NCI-H2029 treated with DMSO at 0.1 percent for 48 hours (cell line): ENCODE data around the gene CDH23.

Source experiments
- DNase-seq: peaks from one replicate; lab custom pipeline; 2025; lab: John Stamatoyannopoulos, UW

Gene CDH23

DNA sequence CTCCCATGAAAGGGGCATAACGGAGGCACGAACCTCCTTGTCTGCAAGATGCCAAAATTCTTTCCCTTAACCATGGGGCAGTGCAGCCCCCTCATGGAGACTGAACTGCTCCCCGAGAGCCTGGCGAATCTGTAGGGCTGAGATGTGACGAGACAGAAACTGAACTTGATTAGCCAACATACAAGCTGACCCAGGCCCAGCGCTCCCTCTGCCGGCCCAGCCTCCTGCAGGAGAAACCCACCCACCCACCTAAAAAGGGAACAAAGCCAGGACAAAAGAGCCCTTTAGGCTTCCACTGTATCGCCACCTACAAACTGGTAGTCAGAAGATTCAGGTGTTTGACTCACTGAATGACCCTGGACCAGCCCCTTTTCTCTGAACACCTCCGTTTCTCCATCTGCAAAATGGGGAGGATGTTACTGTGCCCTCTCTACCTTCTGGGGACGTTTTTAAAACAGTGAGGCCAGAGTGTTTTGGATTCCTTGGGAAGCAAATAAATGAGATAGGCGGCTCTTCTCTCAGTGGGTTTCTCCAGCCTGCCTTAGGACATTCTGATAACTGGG is 264.4 kb downstream of the CDH23 start:
- DNase-seq: no peak

GRCh38 chr10:71661779-71662336 is 265.1 kb downstream of the CDH23 start:
- no peak for DNase-seq

GRCh38 chr10:71663311-71663710 is 266.6 kb downstream of the CDH23 start:
- DNase-seq: no peak

GRCh38 chr10:71664585-71664984 is 267.9 kb downstream of the CDH23 start:
- no peak for DNase-seq

GRCh38 chr10:71665456-71665855 is 268.7 kb downstream of the CDH23 start:
- no peak for DNase-seq

- DNase-seq: no peak
These were observed 270.1 kb downstream of the CDH23 start for GRCh38 chr10:71666639-71667386.

DNA sequence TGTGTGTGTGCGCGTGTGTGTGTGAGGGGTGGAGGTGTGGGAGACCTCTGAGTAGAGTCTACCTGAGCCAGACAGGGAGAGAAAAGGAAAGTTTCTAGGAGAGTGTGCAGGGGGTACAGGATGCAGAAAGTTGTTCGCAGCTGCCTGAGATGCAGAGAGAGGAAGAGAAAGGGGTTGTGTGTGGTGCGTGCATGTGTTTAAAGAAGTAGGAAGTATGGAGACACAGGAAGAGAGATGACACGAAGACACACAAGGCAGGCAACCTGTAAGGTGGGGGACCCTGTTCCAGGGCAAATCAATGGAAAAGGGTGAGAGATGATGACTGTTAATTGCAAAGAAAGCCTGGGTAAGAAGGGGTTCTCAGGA is 270.6 kb downstream of the CDH23 start:
- DNase-seq: no peak

DNA sequence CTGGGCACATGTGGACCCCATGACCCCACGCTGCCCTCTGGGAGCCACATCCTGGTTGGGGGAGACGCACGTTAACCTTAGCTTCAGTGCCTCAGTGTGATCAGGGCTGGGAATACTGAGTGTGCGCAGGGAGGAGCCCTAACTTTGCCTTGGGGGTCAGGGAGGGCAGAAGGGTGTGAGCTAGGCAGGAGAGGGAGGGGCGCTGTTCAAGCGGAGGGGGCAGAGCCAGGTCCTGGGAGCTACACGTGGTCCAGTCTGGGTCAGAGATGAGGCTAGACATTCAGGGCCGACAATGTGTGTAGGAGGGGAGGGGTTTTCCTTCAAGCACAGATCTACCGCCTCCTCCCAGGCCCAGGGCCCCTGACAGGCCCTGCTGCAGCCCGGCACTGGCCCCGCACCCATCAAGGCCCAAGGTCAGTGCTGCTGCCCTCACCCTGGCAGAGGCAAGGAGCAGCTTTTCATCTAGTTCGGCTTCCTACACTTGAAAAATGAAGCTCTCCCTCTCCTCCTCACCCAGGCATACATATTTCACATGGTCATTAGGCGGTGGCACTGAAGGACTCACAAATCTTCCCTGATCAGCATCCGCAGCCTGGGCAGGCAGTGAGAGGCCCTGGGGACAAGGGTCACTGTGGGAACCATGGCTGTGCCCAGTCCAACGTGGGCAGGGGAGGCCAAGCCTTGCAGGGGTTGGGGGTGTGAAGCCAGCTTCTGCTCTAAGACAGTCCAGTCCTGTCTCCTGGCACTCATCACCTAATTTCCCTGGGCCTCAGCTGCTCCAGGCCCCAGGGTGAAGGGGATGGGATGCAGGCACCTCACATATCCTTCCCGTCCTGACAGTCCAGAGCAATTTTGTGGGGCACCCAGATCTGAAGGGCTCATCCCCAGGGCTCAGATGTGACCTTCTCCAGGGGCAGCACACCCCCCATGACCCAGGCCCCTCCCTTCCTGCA is 275.6 kb downstream of the CDH23 start:
- no peak for DNase-seq

GRCh38 chr10:71675295-71675970 is 278.7 kb downstream of the CDH23 start:
- no peak for DNase-seq

- no peak for DNase-seq
These were observed 280.5 kb downstream of the CDH23 start for GRCh38 chr10:71677261-71677660.

- no peak for DNase-seq
These were observed 281.5 kb downstream of the CDH23 start for GRCh38 chr10:71678057-71678805.

DNA sequence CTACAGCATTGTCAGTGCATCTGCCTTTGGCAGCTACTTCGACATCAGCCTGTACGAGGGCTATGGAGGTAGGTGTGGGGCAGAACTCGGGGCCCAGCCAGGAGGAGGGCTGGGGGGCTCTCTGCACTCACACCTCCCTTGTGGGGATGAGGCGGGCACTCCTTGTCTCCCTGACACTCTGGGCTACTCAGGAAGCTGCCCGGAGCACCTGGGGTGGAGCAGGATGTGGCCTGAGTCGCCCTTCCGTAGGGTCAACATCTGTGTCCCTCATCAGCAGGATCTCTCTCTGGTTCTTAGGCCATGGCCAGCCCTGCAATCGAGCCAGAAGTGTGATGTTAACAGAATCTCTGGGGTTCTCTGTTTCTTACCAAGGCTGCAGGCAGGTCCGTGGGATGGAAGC is 282.7 kb downstream of the CDH23 start:
- no peak for DNase-seq

DNA sequence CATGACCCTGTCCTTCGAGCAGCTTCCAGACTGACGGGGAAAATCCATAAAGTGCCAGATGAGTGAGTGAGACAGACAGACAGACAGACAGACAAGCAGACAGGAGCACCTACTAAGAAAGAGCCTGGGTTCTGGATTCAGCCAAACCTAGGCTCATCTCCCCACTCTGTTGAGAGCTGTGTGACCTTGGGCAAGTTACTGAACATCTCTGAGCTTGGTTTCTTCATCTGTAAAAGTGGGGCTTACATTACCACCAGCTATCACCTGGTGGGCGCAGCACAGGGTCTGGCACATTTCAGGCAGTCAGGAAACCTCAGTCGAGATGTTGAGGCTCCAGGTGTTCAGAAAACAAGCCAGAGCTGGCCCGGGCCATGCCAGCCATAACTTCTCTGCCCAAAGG is 285.3 kb downstream of the CDH23 start:
- DNase-seq: no peak

DNA sequence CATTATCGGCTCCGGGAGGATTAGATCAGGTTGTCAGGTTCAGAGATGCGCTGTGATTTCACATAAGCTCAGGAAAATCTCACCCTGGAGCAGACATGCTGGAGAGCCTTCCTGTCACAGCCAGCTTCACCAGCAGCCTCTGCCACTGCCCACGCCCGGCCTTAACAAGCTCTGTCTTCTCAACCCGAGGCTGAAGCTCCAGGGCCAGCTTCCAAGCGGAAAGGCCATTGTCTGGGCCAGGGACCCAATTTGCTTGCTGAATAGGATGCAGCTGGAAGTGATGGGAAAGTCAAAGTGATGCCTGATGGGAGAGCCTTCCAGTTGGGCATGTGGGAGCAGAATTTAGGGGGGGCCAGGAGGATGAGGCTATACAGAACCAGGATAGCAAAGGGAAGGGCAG is 286.6 kb downstream of the CDH23 start:
- no peak for DNase-seq

- DNase-seq: no peak
These were observed 287.8 kb downstream of the CDH23 start for GRCh38 chr10:71684356-71685173.

DNA sequence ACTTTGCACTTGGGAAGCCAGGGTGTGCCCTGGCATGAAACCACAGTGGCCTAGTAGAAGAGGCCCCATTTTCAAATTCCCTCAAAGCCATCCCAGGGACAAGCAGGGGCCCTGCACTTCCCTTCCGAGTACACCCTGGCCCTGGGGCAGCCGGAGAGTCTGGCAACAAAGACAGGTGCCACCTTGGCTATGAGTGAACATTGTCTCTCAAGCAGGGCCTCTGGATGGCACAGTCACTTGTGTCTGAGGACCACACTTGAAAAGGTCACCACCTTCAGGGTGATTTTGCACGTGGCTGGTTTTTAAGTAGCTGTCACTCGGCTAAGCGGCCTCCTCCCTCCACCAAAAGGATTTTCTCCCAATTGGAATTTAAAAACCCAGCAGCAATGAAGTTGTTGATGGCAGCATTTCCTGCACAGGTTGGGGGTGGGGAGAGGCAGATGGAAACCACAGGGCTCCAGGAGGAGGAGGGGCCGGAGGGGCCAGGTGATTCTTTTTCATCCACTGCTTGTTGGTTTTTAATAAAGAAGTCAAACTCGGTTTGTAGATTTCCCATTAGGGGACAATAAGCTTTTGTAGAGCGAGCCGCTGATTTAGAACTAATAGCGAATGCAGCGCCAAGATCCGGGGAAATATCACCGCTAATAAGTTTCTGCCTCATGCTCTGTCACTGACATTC is 289.0 kb downstream of the CDH23 start:
- DNase-seq: no peak

DNA sequence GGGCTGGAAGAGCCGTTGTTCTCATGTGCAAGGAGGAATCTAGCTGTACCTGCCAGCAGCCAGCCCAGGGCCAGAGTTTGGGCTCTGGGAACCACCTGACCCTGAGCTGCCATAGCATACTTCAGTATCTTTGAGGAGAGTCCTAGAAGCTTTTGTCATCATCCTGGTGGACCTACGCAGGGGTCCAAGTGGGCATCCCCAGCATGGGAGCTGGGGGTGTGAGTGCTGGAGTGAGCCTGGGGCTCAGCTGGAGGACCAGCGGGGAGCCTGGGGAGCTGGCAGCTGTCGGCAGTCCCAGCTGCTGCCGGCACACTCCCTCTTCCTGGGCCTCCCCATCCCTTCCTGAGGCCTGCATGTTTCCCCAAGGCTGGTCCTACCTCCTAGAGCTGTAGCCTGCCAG is 290.4 kb downstream of the CDH23 start:
- DNase-seq: no peak

GRCh38 chr10:71687480-71687879 is 290.8 kb downstream of the CDH23 start:
- DNase-seq: no peak

GRCh38 chr10:71688256-71688655 is 291.5 kb downstream of the CDH23 start:
- DNase-seq: no peak
